ENCODE data around the gene CTSL.

CTSL gene

DNA sequence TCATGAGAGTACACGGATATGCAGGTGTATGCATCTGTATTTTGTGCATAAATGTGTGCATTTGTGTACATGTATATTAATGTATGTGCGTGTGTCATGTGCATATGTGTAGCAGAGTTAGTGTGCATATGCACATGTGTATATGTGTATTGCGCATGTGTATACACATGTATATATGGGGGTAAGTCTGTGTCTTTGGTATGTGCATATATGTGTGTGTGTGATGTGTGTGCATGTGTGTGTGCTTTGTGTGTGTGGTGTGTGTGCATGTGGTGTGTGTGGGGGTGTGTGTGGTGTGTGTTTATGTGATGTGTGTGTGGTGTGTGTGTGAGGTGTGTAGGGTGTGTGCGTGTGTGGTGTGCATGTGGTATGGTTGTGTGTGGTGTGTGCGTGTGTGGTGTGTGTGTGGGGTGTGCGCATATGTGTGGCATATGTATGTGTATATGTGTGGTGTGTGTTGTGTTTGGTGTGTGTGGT lies 13.1 kb upstream of the CTSL start:
- TF ChIP-seq, protein P1, sequence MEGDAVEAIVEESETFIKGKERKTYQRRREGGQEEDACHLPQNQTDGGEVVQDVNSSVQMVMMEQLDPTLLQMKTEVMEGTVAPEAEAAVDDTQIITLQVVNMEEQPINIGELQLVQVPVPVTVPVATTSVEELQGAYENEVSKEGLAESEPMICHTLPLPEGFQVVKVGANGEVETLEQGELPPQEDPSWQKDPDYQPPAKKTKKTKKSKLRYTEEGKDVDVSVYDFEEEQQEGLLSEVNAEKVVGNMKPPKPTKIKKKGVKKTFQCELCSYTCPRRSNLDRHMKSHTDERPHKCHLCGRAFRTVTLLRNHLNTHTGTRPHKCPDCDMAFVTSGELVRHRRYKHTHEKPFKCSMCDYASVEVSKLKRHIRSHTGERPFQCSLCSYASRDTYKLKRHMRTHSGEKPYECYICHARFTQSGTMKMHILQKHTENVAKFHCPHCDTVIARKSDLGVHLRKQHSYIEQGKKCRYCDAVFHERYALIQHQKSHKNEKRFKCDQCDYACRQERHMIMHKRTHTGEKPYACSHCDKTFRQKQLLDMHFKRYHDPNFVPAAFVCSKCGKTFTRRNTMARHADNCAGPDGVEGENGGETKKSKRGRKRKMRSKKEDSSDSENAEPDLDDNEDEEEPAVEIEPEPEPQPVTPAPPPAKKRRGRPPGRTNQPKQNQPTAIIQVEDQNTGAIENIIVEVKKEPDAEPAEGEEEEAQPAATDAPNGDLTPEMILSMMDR (IDR thresholded peaks at IDR 0.05; ENCODE audit: low read length, missing control alignments), result no peak
- DNase-seq (ENCODE audit: low read depth), result no peak
- H3K4me3 ChIP-seq (replicated peaks; ENCODE audit: low read depth, low read length), result no peak overlapping the region

DNA sequence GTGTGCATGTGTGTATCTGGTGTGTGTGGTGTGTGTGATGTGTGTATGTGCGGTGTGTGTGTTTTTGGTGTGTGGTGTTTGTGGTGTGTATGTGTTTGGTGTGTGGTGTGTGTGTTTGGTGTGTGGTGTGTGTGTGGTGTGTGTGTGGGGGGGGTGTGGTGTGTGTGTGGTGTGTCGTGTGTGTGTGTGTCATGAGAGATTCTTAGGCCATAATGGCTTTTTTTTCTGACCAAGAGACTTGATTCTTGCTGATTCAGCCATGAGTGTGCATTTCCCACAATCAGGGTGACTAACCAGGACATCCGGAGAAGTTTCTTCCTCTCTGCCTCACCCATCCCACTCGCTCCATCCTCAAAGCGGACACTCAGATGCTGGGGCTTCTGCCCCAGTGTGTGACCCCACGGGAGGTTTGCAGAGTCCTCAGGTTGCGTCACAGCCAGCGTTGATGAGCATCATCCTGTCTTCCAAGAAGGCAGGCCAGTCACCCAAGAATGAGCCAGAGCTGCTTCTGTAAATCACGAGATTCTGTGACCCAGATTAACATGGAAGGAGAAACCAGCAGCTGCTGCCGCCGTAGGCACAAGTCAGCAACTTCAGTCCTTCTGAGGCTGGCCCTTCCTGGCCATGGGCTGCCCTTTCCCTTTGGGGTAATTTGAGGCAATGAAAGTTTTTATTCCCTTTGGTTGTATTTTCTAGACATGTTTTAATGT lies 12.5 kb upstream of the CTSL start:
- peak; percentile 99 for DNase-seq (ENCODE audit: low read depth)
- H3K4me3 ChIP-seq (replicated peaks; ENCODE audit: low read depth, low read length), result peak overlapping the region; percentile 30
- TF ChIP-seq, protein P1 (IDR thresholded peaks at IDR 0.05; ENCODE audit: low read length, missing control alignments), result peak; percentile 1

DNA sequence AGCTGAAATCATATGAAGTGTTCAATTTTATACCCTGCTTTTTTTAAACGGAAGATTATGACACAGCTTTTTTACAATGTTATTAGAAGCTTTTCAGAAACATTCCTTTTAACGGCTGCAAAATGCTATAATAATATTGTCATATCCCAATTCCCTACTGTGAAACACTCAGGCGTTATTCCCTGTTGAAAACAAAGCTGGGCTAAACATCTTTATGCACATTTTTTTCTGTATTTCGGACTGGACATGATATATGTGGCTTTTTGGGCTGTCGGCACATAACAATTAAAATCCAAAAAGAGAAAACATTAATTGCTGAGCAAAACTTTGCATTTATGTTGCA lies 12.0 kb upstream of the CTSL start:
- peak overlapping the region; percentile 30 for H3K4me3 ChIP-seq (replicated peaks; ENCODE audit: low read depth, low read length)
- DNase-seq (ENCODE audit: low read depth), result no peak
- TF ChIP-seq, protein P1 (IDR thresholded peaks at IDR 0.05; ENCODE audit: low read length, missing control alignments), result no peak

DNA sequence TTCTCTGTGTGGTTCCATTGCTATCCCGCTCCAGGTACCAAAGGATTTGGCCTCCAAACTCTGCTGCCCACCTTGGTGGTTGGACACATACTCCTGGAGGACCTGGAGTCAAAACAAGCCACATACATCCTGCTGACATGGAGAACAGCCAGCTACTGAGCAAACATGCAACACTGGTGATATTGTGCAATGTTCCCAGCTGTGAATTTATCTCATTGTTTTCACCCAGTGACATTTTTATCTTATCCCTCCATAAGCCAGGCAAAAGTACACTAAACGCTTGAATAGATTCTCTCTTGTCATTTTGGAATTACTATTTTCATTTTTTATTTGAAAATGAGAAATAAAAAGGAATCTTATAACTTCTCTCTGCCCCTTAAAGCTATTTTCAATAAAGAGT lies 11.1 kb upstream of the CTSL start:
- peak; percentile 95 for DNase-seq (ENCODE audit: low read depth)
- TF ChIP-seq, protein P1 (IDR thresholded peaks at IDR 0.05; ENCODE audit: low read length, missing control alignments), result no peak
- H3K4me3 ChIP-seq (replicated peaks; ENCODE audit: low read depth, low read length), result no peak overlapping the region

DNA sequence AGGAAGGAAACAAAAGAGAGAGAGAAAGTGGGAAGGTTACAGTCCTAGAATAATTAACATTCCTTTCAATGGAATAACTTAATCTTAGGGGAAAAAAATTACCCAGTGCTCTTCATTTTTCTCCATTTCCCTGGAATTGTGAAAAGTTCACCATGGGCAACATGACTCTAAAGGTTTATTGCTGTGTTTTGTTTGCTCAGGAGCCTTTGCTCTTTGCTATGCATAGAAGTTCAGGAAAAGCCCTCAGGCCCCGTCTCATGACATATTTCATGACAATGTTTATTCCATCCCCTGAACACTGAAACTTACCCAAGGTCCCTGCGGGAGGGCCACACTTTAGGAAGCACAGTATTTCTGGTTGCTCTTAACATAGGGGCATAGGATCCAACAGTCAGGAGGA lies 9.8 kb upstream of the CTSL start:
- no peak overlapping the region for H3K4me3 ChIP-seq (replicated peaks; ENCODE audit: low read depth, low read length)
- TF ChIP-seq, protein P1 (IDR thresholded peaks at IDR 0.05; ENCODE audit: low read length, missing control alignments), result no peak
- DNase-seq (ENCODE audit: low read depth), result no peak

DNA sequence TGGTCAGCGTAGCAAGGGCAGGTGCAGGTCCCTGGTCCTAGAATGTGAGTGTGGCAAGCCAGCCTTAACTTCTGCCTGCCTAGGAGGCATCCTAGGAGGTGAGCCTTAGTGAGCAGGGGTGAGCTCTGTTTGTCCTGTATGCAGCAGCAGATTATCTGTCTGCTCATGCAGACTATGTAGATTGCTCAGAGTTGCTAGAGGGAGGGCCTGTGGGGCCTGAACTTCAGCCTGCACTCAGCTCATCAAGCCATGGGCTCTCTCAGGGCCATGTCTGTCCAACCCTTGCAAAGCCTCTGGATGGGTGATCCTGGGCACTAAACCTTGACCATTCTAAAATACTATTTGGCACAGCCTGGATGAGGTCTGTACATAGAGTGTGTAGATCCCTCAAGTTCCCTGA lies 8.5 kb upstream of the CTSL start:
- no peak for DNase-seq (ENCODE audit: low read depth)

More for the DNA sequence above, 8.5 kb upstream of the CTSL start:
- TF ChIP-seq, protein P1 (IDR thresholded peaks at IDR 0.05; ENCODE audit: low read length, missing control alignments), result no peak
- no peak overlapping the region for H3K4me3 ChIP-seq (replicated peaks; ENCODE audit: low read depth, low read length)

All from fibroblast of pulmonary artery (primary cell).